ENCODE measurements around the gene PRCD.

- TF ChIP-seq CTCF (IDR thresholded peaks at IDR 0.05) (no peak), EZH2 (IDR thresholded peaks at IDR 0.05; ENCODE audit: borderline replicate concordance, insufficient read depth, low read depth, low read length, poor library complexity, severe bottlenecking) (no peak)
Measured at GRCh38 chr17:76530811-76531485, 8.9 kb upstream of the PRCD start.
